ENCODE measurements around the gene UBE3A.

Gene UBE3A

DNA sequence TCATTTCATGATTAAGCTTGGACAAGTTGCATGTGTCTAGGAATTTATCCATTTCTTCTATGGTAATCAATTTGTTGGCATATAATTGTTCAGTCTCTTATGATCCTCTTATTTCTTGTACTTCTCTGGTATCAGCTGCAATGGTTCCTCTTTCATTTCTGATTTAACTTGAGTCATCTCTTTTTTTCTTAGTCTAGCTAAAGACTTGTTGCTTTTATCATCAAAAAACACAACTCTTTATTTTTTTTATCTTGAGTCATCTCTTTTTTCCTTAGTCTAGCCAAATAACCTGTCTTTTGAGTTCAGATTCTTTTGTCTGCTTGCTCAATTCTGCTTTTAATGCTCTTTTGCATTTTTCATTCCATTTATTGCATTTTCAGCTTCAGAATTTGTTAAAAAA is 37.3 kb downstream of the UBE3A start:
- no peak for DNase-seq

DNA sequence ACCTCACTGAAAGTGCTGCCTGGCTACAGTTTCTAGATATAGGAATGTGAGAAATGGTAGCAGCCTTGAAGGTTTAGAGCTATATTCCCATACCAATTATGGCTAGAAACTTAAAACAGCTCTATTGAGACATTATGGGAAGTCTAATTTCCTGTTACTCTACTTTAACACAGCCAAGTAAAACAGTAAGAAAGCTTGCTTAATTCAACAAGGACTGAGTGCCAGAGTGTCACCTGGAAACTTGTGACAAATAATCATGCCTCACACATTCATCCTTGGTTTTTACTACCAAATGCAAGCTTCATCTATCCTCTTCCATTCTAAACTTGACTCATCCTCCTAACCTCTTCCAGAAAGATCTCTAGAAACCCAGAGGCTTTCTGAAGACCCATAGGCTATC is 41.7 kb downstream of the UBE3A start:
- DNase-seq: no peak

DNA sequence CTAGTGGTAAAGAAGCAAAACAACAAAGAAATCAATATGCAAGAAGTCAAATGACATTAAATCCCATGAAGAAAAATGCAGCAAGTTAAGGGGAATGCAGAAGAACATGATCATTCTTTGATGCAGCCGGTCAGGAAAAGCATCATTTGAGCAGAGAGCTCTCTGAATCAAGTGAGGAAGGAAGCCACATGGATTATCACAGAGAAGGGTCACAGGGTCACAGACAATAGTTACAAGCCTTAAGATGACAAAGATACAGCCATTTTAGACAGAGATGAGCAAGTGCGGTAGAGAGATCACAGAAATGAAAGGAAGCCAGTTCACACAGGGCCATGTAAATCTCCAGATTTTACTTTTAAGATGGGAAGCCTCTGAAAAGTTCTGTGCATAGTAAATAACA is 43.9 kb downstream of the UBE3A start:
- DNase-seq: no peak

DNA sequence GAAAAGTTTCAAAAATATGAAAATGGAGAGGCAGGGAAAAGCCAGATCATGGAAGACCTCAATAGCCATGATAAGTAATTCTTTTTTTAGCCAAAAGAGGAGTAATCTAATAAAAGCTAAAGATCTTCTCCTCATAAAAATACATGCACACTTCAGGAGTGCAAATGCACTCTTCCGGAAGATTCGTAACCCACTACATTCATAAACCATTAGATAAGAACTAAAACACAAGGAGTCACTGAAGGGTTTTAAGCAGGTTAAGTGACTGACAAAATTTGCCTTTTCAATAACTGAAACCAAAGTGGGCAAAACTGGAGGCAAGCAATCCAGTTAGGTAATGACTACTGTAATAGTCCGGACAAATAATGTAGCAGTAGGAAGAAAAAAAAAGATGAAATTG is 46.0 kb downstream of the UBE3A start:
- DNase-seq: no peak

DNA sequence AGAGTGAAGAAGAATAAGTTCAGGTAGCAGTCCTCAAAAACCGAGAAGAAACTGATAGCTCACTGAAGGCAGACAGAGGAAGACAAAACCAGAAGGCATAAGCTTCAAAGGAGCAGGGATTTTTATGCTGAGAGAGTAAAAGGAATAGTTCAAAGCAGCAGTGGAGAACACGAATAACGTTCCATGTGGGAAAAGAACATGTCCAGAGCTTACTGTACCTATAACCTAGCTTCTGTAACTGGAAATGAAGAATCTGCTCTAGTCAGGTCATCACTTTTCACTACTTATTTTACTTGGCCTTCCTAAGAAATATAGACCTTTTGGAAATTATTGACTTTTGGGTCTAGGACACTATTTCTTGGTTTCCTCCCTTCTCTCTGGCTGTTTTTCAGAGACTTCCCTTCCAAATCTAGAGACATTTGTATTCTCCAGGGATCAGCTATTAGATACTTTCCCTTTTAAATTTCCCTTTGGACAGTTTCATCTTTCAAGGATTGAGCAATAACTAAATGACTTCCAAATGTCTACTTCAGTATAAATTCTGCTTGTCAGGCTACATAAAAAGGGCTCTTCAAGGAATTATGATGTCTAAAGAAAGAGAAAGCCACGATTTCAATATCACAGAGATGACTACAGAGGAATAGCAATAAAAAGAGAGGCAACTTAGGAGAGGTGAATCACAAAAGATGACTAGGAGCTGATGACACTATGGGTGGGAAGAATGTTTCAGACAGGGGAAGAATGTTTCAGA is 46.7 kb downstream of the UBE3A start:
- no peak for DNase-seq

DNA sequence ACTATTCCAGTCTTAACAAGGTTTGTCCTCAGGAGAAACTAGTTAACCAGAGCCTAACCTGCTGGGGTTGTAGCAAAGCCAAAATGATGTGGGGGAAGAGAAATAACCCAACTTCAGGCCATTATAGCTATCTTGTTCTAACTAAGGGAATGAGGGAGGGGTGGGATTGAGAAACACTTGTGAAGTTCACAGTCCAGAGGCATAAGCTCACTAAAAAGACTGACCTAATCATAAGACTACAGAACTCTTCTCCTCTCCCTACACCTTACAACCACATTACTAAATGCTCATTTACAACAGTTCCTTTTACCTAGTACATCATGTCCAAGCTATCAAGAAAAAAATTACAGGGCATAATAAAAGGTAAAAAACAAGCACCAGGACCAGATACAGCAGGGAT is 52.8 kb downstream of the UBE3A start:
- DNase-seq: no peak

DNA sequence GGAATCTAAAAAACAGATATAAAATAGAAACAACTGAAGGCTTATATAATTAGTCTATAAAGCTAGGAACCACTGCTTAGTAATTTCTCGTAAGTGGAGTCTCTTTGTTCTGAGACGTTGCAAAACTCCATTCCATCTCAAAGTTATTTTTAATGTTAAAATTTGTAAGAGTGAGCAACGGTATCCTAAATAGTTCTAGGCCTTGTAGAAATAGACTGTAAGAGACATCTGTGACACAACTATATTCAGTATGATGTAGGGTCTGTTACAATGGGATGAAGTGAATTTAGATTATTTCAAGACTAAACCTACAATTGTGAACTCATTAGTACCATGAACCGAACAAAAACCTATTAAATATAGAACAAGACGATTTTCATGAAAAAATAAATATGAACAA is 57.2 kb downstream of the UBE3A start:
- DNase-seq: no peak

DNA sequence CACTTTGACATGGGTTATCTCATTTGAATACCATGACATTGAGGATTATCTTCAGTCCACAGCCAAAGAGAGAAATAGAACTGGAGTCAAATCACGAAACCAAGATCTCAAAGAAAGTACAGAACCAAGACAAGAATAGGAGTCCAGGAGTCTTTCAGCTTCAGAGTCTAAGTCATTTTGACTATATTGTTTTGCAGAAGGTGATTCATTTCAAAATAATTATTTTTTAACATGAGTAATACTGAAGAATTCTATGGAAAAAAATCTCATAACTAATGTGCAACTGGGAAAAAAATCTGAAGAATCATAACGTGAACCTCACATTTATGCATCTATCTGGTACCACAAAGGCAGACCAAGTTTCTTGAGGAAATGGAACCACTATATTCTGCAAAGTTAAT is 60.3 kb downstream of the UBE3A start:
- DNase-seq: no peak

DNA sequence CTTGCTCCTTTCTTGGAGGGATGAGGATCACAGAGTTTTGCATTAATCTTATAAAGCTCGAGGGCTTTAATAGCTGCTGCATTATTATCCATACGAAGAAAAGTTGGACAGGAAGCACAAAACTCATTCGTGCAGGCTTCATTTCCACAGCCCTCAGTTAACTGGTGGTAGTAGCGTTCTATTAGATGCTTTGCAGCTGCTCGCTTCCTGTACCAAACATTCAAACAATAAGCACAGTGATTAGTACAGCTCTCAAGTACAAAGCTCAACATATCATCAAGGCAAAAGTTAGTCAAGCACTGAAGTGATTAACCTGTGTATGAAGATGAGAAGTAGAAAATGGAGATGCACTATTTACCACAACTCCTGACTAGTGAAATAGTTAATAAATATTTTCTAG is 63.3 kb downstream of the UBE3A start:
- no peak for DNase-seq

DNA sequence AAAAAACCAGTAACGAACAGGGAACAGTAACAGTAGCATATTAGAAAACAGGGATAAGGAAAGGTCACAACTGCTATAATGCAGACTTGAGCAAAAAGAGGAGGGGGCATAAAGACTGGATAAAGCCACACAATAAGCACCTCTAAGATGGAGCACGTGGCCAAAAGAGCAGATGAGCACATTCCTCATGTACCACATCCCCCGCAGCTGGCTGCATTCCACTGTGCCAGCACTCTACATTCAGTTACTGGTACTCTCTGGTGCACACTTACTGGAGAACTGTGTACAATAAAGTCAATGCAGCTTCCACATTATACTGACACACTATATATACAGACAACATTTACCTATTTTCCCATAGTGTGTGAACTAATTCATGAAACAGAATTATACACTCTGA is 64.7 kb downstream of the UBE3A start:
- no peak for DNase-seq

DNA sequence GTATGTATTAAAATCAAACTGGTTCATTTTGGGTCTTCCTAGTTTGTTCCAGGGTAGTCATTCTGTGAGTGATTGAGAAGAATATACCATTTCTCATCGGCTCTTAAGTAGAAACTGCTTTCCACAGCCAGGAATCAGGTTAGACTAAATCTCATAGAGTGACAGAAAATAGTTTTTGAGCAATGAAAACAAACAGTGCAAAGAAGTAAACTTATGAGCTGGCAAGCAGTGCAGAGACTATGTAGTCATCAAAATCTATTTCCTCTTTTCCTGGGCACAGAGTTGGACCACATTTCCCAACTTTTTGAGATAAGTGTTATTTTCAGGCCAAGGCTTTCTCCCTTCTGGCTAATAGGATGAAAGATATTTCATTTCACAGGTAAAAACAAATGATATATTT is 66.5 kb downstream of the UBE3A start:
- no peak for DNase-seq

DNA sequence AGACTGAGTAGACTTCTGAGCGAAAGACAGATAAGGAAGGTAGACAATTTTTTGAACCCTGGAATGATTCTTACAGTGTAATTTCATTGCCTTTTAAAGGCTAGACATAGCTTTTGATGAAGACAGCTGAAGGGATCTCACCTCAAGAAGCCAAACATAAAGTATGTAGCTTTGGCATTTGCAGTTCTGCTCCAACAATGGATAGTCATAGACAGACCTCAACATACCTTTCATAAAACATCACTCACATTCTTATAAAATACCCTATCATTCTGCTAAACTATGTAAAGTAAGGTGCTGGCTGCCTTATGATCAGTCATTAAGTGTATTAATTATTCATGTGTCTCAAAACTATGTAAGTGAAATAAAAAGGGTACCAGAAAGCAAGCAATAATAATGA is 70.0 kb downstream of the UBE3A start:
- no peak for DNase-seq

DNA sequence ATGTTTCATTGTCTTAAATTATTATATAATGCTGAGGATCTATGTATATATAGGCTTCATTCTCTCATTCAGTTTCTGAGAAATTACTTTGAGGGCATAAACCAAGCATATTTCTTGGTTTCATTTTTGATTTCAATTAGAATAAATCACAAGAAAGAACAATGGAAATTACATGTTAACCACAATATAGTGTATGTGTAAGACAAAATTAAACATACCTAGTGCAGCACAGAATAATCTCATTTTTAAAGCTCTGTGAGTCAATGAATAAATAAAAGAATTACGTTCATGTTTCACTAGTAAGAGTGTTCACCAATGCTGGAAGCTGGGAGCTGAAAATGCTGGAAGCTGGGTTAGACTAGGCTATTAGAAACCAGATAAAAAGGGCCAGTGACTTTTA is 72.8 kb downstream of the UBE3A start:
- no peak for DNase-seq

DNA sequence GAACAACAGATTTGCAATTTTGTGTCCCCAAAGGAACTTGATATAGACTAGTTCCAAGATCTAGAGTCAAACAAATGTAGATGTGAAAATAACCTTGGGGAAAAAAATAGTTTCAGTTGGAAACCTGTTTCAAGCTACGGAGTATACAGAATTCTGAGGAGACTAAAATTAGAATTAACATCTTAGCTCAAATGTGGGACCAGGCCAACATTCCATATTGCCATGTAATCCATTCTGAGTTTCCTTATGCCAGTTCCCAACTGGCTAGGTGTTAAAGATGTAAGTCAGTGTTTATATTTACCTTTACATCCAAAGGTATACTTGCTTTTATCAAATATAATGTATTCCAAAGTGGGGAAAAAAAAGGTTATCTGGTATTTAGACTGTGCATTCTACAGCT is 76.3 kb downstream of the UBE3A start:
- no peak for DNase-seq

DNA sequence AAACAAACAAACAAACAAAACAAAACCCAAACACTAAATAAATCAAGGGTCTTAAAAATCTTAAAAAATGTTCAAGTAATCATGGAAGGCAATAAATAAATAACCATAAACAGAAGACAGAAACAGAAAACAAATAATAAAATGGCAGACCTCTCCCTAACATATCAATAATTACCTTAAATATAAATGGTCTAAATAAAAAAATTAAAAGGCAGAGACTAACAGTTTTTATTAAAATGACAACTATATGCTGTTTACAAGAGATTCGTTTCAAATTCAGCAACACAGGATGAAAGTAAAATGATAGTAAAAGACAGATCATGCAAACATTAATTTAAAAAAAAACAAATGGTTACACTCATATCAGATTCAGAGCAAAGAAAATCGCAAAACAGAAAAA is 91.1 kb downstream of the UBE3A start:
- DNase-seq: no peak

DNA sequence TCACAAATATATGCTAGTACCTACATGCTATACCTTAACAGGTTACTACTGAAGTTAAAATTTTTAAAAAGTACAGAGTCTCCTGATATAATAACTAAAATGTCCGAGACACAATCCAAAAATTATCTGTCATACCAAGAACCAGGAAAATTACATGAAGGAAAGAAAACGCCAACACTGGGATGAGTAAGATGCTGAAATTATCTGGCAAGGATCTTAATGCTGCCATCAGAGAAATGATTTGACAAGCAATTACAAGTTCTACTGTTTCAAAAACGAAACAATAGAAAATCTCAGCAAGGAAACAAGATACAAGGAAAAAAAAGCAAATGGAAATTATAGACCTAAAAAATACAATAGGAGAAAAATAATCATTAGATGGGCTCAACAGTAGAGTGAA is 92.5 kb downstream of the UBE3A start:
- DNase-seq: no peak

DNA sequence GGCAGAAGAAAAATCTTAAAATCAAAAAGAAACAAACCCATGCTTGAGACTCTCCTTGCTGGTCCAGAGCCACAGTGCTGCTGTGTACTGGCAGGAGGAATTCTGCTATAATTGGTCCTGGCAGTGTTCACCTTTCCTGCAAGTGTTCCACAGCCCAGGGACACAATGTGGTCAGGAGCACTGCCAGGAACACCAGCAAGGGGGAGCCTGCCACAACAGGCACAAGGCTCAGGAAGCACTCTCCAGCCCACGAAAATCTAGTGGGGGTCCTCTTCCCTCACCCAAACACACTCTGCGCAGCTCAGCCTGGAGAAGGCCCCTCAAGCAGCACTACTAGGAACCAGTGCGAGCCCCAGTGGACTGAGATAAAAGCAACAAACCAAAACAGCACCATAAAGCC is 92.9 kb downstream of the UBE3A start:
- DNase-seq: no peak

DNA sequence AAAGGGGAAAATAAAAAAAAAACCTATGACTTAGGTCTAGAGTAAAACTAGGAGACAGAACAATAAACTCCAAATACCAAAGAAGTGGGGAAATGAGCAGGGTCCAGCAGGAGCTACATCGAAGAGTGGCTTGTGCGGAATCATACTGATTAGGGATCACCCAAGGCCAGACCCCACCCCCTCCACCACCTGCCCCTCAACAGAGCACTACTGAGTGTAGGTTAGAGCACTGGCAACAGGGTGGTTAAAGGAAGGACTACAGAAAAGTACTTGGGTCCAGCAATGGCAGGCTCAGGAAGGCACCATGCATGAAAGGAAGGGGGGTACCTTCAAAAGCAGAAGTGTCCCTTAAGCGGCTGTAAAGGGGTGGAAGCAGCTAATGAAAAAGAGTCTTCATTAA is 96.2 kb downstream of the UBE3A start:
- DNase-seq: no peak

DNA sequence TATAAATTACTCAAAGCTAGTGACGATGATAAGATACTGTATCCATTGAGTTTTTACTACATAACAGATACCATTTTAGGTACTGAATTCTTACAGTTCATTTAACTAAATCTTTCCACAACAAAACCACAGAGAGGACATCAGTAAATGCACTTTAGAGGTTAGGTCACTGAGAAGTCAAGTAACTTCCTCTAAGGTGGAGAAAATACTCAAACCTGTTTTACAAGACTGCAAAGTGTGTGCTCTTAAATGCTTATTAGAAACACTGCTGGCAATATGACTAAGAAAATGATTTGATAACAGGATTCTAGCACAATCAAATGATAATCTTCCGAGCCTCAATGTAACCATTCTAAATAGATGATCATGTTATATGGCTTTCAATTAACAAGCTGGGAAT is 99.4 kb downstream of the UBE3A start:
- no peak for DNase-seq

DNA sequence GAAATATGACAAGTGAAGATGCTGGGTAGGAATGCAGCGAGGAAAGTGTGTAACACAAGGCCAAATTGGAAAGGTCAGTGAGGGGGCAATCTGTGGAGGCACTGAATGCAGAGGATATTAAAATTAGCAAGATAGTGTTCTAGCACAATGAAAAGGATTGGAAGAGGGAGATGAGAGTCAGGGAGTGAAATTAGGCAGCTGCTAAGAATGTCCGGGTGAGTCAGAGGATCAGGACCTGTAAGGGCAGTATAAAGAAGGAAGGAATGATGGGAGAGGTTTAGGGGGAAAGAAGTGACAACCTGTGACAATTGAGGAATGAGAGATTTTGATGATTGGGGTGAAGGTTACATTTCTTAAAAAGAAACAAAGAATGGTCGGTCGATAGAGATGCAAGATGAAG is 103.5 kb downstream of the UBE3A start:
- DNase-seq: no peak

DNA sequence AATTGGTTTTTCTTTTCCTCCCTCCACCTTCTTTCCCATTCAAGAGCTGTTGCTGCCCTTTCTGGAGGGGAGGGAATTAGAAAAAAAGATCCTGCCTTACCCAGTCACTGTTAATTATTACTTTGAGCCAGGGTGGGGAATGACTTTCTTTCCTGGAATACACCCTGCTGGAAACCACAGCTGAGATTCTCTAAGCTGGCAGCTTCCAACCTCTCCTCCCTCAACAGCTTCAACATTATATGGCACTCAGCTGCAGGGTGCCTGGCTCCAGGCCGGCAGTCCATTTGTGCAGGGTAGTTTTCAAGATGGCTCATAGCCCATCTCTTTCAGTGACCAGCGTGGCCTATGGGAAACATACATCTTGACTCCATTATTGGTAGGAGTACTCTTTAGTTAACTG is 105.8 kb downstream of the UBE3A start:
- DNase-seq: no peak

DNA sequence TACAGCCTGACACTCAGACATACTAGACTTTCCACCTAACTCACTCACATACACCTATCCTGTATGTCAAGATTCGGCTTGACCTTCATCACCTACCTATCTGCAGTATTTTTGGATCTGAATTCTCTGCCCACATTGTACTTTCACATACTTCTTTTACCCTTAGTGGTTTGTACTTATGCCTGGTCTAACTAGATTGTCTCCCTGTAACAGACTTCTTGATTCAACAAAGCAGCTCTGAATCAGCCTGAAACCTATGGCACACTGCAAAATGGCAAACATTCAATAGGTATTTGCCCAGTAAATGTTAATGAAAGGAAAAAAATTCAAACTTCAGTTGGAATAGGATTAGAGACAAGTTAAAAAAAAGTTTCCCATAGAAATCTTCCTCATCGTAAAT is 106.5 kb downstream of the UBE3A start:
- no peak for DNase-seq

DNA sequence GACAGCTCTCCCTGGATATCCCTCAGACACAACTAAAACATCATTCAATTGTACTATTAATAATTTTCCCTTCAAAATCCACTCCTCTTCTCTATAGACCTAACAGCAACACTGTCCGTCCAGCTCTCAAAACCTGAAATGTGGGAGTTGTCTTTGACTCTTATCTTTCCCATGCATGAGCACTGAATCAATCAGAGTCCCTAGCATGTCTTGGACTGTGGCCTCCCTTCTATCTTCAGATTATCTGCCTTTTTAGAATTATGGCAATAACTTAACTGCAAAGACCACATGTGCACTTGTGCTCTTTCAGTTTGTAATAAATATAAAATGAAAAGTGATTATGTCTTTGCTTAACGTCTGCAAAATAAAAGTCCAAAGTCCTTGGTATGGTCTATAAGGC is 107.0 kb downstream of the UBE3A start:
- no peak for DNase-seq

DNA sequence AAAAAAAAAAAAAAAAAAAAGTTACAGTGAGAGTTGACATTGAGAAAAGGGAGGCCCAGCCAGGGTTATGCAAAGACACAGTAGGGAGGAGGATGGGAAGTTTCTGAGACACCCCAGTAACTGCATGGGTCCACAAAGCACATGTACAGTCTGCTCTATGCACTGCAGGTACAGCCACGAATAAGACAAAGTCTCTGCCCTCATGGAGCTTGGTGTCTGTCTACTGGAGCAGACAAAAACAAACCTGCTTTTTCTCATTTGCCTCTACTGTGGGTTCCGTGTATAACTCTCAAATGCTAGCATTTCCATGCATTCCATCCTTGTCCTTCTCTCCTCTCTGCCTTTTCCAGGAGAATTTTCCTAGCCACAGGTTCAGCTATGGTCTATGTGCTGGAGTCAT is 107.4 kb downstream of the UBE3A start:
- DNase-seq: no peak

DNA sequence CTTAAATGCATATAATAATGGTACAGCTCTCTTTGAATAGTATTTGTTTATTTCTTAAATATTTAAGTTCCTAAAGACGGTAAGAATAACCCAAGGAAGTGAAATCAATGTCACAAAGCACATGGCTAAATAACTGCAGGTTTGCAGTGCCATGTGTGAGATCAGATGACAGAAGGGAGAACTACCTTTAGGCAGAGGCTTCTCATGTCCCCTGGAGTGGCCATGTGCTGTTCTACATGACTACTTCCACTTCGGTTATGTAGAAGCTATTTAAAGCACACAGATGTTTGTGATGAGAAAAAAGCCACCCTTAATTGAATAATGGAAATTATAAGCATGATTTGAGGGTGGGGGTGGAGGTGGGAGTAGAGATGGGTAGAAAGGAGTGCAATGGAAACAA is 109.1 kb downstream of the UBE3A start:
- DNase-seq: no peak

DNA sequence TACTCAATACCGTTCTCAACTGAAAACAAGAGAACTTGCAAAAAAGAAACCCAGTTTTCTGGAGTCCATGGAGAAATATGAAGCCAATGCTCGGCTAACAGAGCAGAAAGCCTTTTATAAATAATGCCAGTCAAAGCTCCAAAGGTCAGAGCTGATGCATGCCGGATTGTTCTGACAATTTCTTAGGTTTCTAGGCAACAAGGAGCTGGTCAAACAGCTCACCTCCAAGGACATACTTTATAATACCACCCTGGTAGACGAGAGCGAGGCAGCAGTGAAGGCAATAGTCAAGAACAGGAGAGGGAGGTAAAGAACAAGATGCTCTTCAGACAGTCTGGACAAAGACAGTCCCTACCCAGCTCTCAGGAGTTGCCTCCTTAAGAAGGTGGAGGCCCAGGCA is 111.1 kb downstream of the UBE3A start:
- DNase-seq: no peak

Data from NCI-H1092 treated with DMSO at 0.1 percent for 48 hours (cell line).